ENCODE measurements around the gene SGIP1. TPM values are rescaled to one million over a fixed set of nuclear protein-coding genes. Genes with fewer than 3 reads are reported as not detected.

The SGIP1 gene
- total RNA-seq, 1 donor = 180 TPM

DNA sequence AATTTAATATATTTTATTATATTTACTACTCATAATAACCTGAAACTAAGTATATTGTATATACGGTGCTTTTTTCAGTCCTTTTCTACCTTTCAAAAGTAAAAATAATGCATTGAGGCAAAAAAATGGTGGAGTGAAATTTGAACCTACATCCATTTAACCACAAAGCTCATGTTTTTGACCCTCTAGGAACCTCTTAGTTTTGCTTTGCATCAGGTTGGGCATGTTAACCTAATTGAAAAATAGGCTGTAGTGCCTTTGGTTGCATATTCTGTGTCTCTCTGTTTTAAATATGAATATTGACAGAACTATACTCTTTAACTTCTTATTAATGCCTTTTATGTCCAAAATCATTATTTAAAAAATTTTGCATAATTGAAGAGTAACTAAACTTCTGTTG, 3.8 kb downstream of the SGIP1 start:
- peak overlapping the region; percentile 72 for H3K4me3 ChIP-seq (ENCODE audit: low read depth, low read length)
- DNase-seq (ENCODE audit: low read depth) = no peak
- TF ChIP-seq, protein P1, sequence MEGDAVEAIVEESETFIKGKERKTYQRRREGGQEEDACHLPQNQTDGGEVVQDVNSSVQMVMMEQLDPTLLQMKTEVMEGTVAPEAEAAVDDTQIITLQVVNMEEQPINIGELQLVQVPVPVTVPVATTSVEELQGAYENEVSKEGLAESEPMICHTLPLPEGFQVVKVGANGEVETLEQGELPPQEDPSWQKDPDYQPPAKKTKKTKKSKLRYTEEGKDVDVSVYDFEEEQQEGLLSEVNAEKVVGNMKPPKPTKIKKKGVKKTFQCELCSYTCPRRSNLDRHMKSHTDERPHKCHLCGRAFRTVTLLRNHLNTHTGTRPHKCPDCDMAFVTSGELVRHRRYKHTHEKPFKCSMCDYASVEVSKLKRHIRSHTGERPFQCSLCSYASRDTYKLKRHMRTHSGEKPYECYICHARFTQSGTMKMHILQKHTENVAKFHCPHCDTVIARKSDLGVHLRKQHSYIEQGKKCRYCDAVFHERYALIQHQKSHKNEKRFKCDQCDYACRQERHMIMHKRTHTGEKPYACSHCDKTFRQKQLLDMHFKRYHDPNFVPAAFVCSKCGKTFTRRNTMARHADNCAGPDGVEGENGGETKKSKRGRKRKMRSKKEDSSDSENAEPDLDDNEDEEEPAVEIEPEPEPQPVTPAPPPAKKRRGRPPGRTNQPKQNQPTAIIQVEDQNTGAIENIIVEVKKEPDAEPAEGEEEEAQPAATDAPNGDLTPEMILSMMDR (IDR thresholded peaks at IDR 0.05; ENCODE audit: insufficient read depth, low read depth, low read length) = no peak

DNA sequence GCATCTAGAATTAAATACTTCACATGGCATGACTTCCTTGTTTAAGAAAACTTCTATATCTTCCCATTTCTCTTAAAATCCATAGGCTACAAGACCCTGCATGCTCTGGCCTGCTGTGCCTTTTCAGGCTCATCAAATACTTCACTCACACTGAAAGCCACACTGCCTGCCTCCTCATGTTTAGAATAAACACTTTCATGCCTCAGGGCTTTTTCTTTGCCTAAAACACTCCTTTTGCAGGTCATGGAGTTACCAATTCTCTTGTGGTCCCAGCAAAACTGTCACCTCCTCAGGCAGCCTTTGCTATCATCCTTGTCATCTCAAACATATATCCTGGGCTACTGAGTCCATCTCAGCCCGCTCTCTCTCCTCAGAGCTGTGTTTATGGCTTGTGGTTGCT, 5.5 kb downstream of the SGIP1 start:
- TF ChIP-seq, protein P1 (IDR thresholded peaks at IDR 0.05; ENCODE audit: insufficient read depth, low read depth, low read length) = no peak
- no peak for DNase-seq (ENCODE audit: low read depth)
- no peak overlapping the region for H3K4me3 ChIP-seq (ENCODE audit: low read depth, low read length)

DNA sequence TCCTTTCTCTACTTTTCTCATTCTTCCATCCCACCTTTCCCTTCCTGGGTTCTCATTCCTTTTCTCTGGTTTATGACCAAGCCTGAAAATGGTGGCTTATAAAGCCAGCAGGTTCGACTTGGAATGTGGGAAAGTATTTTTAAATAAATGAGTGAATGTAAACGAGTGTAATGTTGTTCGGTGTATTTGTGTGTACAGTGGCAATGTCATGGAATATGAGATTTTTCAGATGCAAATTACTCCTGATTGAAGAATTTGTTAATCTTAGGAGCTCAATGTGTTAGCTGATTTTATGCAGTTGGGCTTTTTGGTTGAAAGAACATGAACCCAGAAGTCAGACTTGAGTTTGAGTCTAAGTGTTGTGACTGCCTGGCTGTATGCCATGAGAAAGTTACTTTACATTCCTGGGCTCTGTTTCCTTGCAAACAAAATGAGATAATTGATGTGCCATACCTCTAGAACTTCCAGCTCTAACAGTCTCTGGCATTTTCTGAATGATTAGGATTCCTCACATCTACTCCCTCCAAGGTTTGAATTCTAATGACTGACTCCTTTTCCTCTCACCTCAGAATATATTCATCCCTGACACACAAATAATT, 6.6 kb downstream of the SGIP1 start:
- TF ChIP-seq, protein P1 (IDR thresholded peaks at IDR 0.05; ENCODE audit: insufficient read depth, low read depth, low read length) = no peak
- peak; percentile 75 for DNase-seq (ENCODE audit: low read depth)
- no peak overlapping the region for H3K4me3 ChIP-seq (ENCODE audit: low read depth, low read length)

DNA sequence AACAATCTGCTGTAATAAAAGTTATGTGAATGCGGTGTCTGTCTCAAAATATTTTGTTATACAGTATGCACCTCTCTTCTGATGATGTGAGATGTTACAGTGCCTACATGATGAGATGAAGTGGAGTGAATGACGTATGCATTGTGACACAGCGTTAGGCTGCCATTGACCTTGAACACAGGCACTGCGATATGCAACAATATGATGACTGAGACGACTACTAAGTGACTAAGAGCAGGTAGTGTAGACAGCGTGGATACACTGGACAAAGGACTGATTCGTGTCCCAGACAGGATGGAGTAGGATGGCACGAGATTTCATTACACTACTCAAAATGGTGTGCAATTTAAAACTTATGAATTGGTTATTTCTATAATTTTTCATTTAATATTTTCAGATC, 8.4 kb downstream of the SGIP1 start:
- no peak for DNase-seq (ENCODE audit: low read depth)
- TF ChIP-seq, protein P1 (IDR thresholded peaks at IDR 0.05; ENCODE audit: insufficient read depth, low read depth, low read length) = no peak
- H3K4me3 ChIP-seq (ENCODE audit: low read depth, low read length) = no peak overlapping the region

DNA sequence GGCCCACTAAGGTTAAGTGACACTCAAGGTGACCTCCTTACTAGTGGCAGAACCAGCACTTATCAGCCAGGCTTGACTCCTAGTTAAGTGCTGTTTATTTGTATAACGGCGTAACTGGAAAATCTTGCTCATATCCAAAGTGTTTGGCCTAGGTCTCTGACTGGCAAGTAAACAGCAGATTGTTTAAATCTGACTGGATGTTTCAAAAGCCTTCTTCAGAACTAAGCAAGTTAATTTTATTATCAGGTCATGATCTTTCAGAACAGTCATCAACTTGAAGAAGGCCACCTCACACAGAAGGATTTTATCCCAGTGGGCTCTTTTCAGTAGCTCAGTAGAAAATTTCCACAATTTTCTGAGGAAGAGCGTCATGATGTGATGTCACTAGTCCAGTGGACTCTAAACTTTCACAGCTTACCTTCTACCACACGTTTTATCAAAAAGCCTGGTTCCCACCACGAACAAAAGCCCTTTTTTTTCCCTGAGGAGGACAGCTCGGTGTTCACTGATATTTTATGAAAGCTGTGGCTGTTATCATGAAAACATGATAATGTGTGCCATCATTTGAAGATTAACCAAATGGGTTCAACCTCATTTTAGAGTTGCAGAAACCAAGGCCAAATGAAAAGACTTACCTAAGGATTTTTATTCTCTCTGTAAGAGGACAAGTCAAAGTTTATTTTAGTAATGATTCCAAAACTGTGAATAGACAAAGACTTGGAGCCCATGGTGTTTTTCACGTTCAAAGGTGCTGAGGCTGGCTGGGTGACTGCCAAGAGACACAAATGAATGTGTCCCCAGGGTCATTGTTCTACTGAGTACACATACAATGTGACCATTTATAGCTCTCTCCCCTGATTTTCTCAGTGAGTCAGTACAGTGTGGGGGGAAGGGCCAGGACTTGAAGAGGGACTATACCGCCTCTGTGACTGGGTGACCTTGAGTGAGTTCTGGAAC, 9.1 kb downstream of the SGIP1 start:
- no peak overlapping the region for H3K4me3 ChIP-seq (ENCODE audit: low read depth, low read length)
- TF ChIP-seq, protein P1 (IDR thresholded peaks at IDR 0.05; ENCODE audit: insufficient read depth, low read depth, low read length) = no peak
- DNase-seq (ENCODE audit: low read depth) = peak; percentile 94

DNA sequence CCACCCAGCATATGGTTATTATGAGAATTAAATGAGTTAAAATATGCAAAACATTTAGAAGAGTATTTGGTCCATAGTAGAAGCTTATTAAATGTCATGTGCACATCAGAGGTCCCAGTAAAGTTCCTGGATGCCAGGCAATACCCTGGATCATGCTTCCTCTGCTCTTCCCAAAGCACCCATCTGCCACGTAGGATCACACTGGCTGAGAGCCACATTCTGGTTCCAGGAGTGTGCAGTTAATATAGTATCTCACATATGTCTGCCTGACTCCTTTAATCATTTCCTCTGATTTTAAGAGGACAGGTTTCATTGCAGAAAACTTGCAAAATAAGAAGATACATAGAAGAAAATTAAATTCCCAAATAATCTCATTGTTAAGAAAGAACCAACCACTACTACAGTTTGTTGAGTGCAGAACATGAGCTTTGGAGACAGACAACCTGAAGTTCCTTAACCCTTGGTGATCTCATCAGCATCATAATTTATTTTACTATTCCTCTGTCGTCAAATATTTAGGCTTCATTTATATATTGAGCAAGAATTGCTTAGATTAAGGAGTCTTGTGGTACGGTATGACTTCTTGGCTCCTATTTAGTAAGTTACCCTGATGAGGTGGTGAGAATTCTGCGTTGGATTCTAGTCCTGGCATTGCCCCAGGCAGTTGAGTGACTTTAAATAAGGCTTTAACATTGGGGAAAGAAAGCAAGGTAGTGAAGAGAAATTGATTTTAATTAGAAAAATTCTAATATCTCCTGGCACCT, 12.3 kb downstream of the SGIP1 start:
- H3K4me3 ChIP-seq (ENCODE audit: low read depth, low read length) = no peak overlapping the region
- TF ChIP-seq, protein P1 (IDR thresholded peaks at IDR 0.05; ENCODE audit: insufficient read depth, low read depth, low read length) = no peak
- no peak for DNase-seq (ENCODE audit: low read depth)
